Activated CD8-positive, alpha-beta T cell treated with anti-CD3 and anti-CD28 coated beads for 36 hours (primary cell): Measurements from ENCODE around the gene COMP. TPM values are rescaled to one million over a fixed set of nuclear protein-coding genes. Genes with fewer than 3 reads are reported as not detected.

Experiments
- ATAC-seq: fragments of 200-7000 bp; cut with Tn5 transposase; one replicate; pipeline ENCODE4 v1.10.0; 2021; ENCODE audit warnings: mild to moderate bottlenecking, moderate library complexity
- CTCF ChIA-PET: fragments of 350-600 bp; sonication (Branson Sonifier 250); formaldehyde crosslinking; loops from one replicate; lab custom pipeline; 2021; ENCODE audit warnings: antibody characterized with exemption; lab: Charles Lee
- POLR2A ChIA-PET: fragments of 350-600 bp; sonication (Branson Sonifier 250); formaldehyde crosslinking; loops from one replicate; lab custom pipeline; 2021; ENCODE audit warnings: antibody characterized with exemption; lab: Charles Lee
- DNase-seq: peaks from one replicate; pipeline ENCODE4 v3.0.0-alpha.2; 2020
- H3K27ac Mint-ChIP-seq: one replicate; pipeline ENCODE4 v1.8.0; 2021; ENCODE audit warnings: mild to moderate bottlenecking, mixed read lengths
- H3K27me3 Mint-ChIP-seq: one replicate; pipeline ENCODE4 v1.8.0; 2021; ENCODE audit warnings: mixed read lengths
- H3K36me3 Mint-ChIP-seq: one replicate; pipeline ENCODE4 v1.8.0; 2021; ENCODE audit warnings: low read depth, mixed read lengths
- H3K4me1 Mint-ChIP-seq: one replicate; pipeline ENCODE4 v1.8.0; 2021; ENCODE audit warnings: low read depth, mixed read lengths
- H3K4me3 Mint-ChIP-seq: one replicate; pipeline ENCODE4 v1.8.0; 2021; ENCODE audit warnings: mild to moderate bottlenecking, moderate library complexity, mixed read lengths
- H3K9me3 Mint-ChIP-seq: one replicate; pipeline ENCODE4 v1.8.0; 2021; ENCODE audit warnings: mixed read lengths
- CTCF ChIP-seq: fragments of 200-600 bp; IDR thresholded peaks from one replicate; pipeline ENCODE4 v1.8.0; 2022; ENCODE audit warnings: antibody characterized with exemption, mild to moderate bottlenecking
- intact Hi-C: fragments of 100-400 bp; cut with micrococcal nuclease; formaldehyde crosslinking; loops from one replicate; pipeline ENCODE4 v1.10.0; 2022
- total RNA-seq, 2 experiments: library from RNA; stranded (reverse); gene quantifications; one replicate each; pipeline ENCODE4 v1.2.3, GENCODE V29; 2021

Gene COMP
- total RNA-seq, 2 experiments from 2014 or later, result not detected

GRCh38 chr19:18804139-18804601 is 13.1 kb upstream of the COMP start:
- CTCF ChIA-PET, result no interaction called here

GRCh38 chr19:18803550-18804138 is 12.5 kb upstream of the COMP start:
- ATAC-seq (no peak), DNase-seq (no peak)
- ChIA-PET POLR2A (no interaction called here), CTCF (no interaction called here)
- Mint-ChIP-seq H3K4me3 (no peak overlapping the region), H3K9me3 (no peaks in the 10 kb centered on the region), H3K4me1 (no peaks in the 10 kb centered on the region), H3K36me3 (no peaks in the 10 kb centered on the region), H3K27ac (no peak overlapping the region), H3K27me3 (peaks cover 2% of the 10 kb centered on the region)
- intact Hi-C loops, result no loop called here
- TF ChIP-seq CTCF, result no peak

More at GRCh38 chr19:18804139-18804601, 13.1 kb upstream of the COMP start:
- H3K36me3 Mint-ChIP-seq, result no peaks in the 10 kb centered on the region
- DNase-seq (no peak), ATAC-seq (no peak)
- no peaks in the 10 kb centered on the region for H3K4me1 Mint-ChIP-seq
- intact Hi-C loops, result no loop called here
- no peaks in the 10 kb centered on the region for H3K9me3 Mint-ChIP-seq
- POLR2A ChIA-PET, result no interaction called here
- H3K27me3 Mint-ChIP-seq, result peaks cover 2% of the 10 kb centered on the region
- TF ChIP-seq CTCF, result no peak
- H3K27ac Mint-ChIP-seq, result no peak overlapping the region
- no peak overlapping the region for H3K4me3 Mint-ChIP-seq

GRCh38 chr19:18802354-18802753 is 11.2 kb upstream of the COMP start:
- DNase-seq (no peak), ATAC-seq (no peak)
- no peaks in the 10 kb centered on the region for H3K9me3 Mint-ChIP-seq
- H3K4me1 Mint-ChIP-seq, result no peaks in the 10 kb centered on the region
- H3K27ac Mint-ChIP-seq, result no peak overlapping the region
- no peak for TF ChIP-seq CTCF
- intact Hi-C loops, result no loop called here
- H3K27me3 Mint-ChIP-seq, result peaks cover 4% of the 10 kb centered on the region
- H3K36me3 Mint-ChIP-seq, result no peaks in the 10 kb centered on the region
- ChIA-PET CTCF (no interaction called here), POLR2A (no interaction called here)
- no peak overlapping the region for H3K4me3 Mint-ChIP-seq

GRCh38 chr19:18800636-18801035 is 9.5 kb upstream of the COMP start:
- no peaks in the 10 kb centered on the region for H3K4me1 Mint-ChIP-seq
- POLR2A ChIA-PET, result no interaction called here
- no peak for ATAC-seq
- no peak overlapping the region for H3K27ac Mint-ChIP-seq
- intact Hi-C loops, result no loop called here
- no peaks in the 10 kb centered on the region for H3K9me3 Mint-ChIP-seq
- no peak for TF ChIP-seq CTCF
- no peak overlapping the region for H3K4me3 Mint-ChIP-seq
- peaks cover 11% of the 10 kb centered on the region for H3K27me3 Mint-ChIP-seq
- CTCF ChIA-PET, result no interaction called here
- no peaks in the 10 kb centered on the region for H3K36me3 Mint-ChIP-seq
- no peak for DNase-seq

GRCh38 chr19:18800079-18800478 is 9.0 kb upstream of the COMP start:
- Mint-ChIP-seq H3K4me1 (no peaks in the 10 kb centered on the region), H3K4me3 (no peak overlapping the region), H3K36me3 (no peaks in the 10 kb centered on the region), H3K27me3 (peaks cover 12% of the 10 kb centered on the region), H3K9me3 (no peaks in the 10 kb centered on the region), H3K27ac (no peak overlapping the region)
- ATAC-seq (no peak), DNase-seq (no peak)
- TF ChIP-seq CTCF, result no peak
- intact Hi-C loops, result no loop called here
- ChIA-PET POLR2A (no interaction called here), CTCF (no interaction called here)
